HG03354 (cell line): ENCODE results near the gene OR7G2.
"Not testable (repeated sequence)": the region's sequence is repeated elsewhere in the genome, so short reads cannot be mapped to it uniquely, and the experiment has no call there.

ENCODE experiments used
- ATAC-seq: cut with Tn5 transposase; IDR thresholded peaks from one replicate; pipeline ENCODE4 v1.9.1; 2021; ENCODE audit warnings: mild to moderate bottlenecking; ENCODE audit not compliant: unreplicated experiment, poor library complexity, severe bottlenecking

The OR7G2 gene

GRCh38 chr19:9075064-9075949, 32.0 kb downstream of the OR7G2 start:
- ATAC-seq, result no peak

- no peak for ATAC-seq
Measured at GRCh38 chr19:9073806-9074205, 33.5 kb downstream of the OR7G2 start.

- ATAC-seq, result not testable (repeated sequence)
Measured at GRCh38 chr19:9071720-9072119, 35.6 kb downstream of the OR7G2 start.

- ATAC-seq, result no peak
Measured at GRCh38 chr19:9070066-9070465, 37.2 kb downstream of the OR7G2 start.

GRCh38 chr19:9065457-9066014, 41.7 kb downstream of the OR7G2 start:
- ATAC-seq, result no peak

- ATAC-seq, result no peak
Measured at GRCh38 chr19:9061879-9062278, 45.4 kb downstream of the OR7G2 start.

GRCh38 chr19:9060564-9061340, 46.5 kb downstream of the OR7G2 start:
- ATAC-seq, result no peak

GRCh38 chr19:9058905-9059667, 48.2 kb downstream of the OR7G2 start:
- ATAC-seq, result no peak

GRCh38 chr19:9057505-9058258, 49.6 kb downstream of the OR7G2 start:
- no peak for ATAC-seq

- ATAC-seq, result not testable (repeated sequence)
Measured at GRCh38 chr19:9056131-9056530, 51.1 kb downstream of the OR7G2 start.

- no peak for ATAC-seq
Measured at GRCh38 chr19:9054765-9055164, 52.5 kb downstream of the OR7G2 start.

GRCh38 chr19:9054207-9054606, 53.1 kb downstream of the OR7G2 start:
- no peak for ATAC-seq

GRCh38 chr19:9053674-9054073, 53.6 kb downstream of the OR7G2 start:
- not testable (repeated sequence) for ATAC-seq

- no peak for ATAC-seq
Measured at GRCh38 chr19:9052894-9053293, 54.4 kb downstream of the OR7G2 start.
